ENCODE data around the gene PBX2. TPM values are rescaled to one million over a fixed set of nuclear protein-coding genes. Genes with fewer than 3 reads are reported as not detected.

The PBX2 gene
- total and polyA plus RNA-seq, 2 experiments from 2014 or later = 7.2 to 111 TPM

- TF ChIP-seq ZNF462 (CRISPR knock-in tag; IDR thresholded peaks at IDR 0.05) = no peak
- TF ChIP-seq CTCF (conservative IDR thresholded peaks at IDR 0.05; ENCODE audit: low read depth in 2 of 2) = no peak
- TF ChIP-seq POLR2AphosphoS5 (IDR thresholded peaks at IDR 0.05; ENCODE audit: low read depth) = no peak
- no peak for TF ChIP-seq ZNF114 (CRISPR knock-in tag; IDR thresholded peaks at IDR 0.05)
- TF ChIP-seq EZH2phosphoT487 (IDR thresholded peaks at IDR 0.05; ENCODE audit: unreplicated experiment) = no peak
Measured at GRCh38 chr6:32220021-32220420, 30.0 kb upstream of the PBX2 start (continued).

GRCh38 chr6:32218167-32218566 lies 28.2 kb upstream of the PBX2 start:
- H2AFZ ChIP-seq = no peak overlapping the region
- H3K9me3 Mint-ChIP-seq = no peaks in the 10 kb centered on the region; the same call in 2 of the 3 replicates
- H3K36me3 Mint-ChIP-seq (ENCODE audit: low read depth) = no peaks in the 10 kb centered on the region
- H3K79me2 ChIP-seq (replicated peaks; ENCODE audit: insufficient read depth) = no peaks in the 10 kb centered on the region
- no peaks in the 10 kb centered on the region for H3K36me3 ChIP-seq (ENCODE audit: insufficient read depth)
- no peak overlapping the region for H3K4me2 ChIP-seq
- H4K20me1 ChIP-seq (replicated peaks; ENCODE audit: insufficient read depth) = no peaks in the 10 kb centered on the region
- H3K4me3 Mint-ChIP-seq = no peak overlapping the region
- H3K4me3 ChIP-seq = no peak overlapping the region
- no peak for TF ChIP-seq NANOG (IDR thresholded peaks at IDR 0.05; ENCODE audit: borderline replicate concordance)
- TF ChIP-seq ZNF114 (CRISPR knock-in tag; IDR thresholded peaks at IDR 0.05) = no peak
- no peak for TF ChIP-seq CTCF (conservative IDR thresholded peaks at IDR 0.05; ENCODE audit: low read depth in 2 of 2)
- TF ChIP-seq POLR2AphosphoS5 (IDR thresholded peaks at IDR 0.05; ENCODE audit: low read depth) = no peak
- no peak for TF ChIP-seq CREB1 (CRISPR knock-in tag; IDR thresholded peaks at IDR 0.05; ENCODE audit: low read depth)
- no peaks in the 10 kb centered on the region for H3K27me3 ChIP-seq (ENCODE audit: insufficient read depth)
- H3F3A ChIP-seq (replicated peaks; ENCODE audit: low read depth) = no peaks in the 10 kb centered on the region
- no peaks in the 10 kb centered on the region for H3K4me1 ChIP-seq (ENCODE audit: insufficient read depth)
- DNase-seq (ENCODE audit: low spot score) (no peak), ATAC-seq (no peak)
- peaks cover 13% of the 10 kb centered on the region for H3K27me3 Mint-ChIP-seq (ENCODE audit: insufficient read depth, low read depth, poor library complexity)
- 0 out of 2 replicates have a peak, but pooled peaks cover 3% of the 10 kb centered on the region for H3K9me2 ChIP-seq (ENCODE audit: insufficient read depth)
- H3K27ac ChIP-seq (ENCODE audit: low read depth) = no peak overlapping the region
- no peak overlapping the region for H3K27ac Mint-ChIP-seq
- no peaks in the 10 kb centered on the region for H3K4me1 Mint-ChIP-seq
